WTC11 (cell line): ENCODE measurements around the gene GFRA1.

Experiments
- ATF3 ChIP-seq: sonication (generic); formaldehyde crosslinking; conservative IDR thresholded peaks from 2 replicates; pipeline ENCODE4 v1.8.1; 2022; ENCODE audit warnings: mild to moderate bottlenecking, missing genetic modification reagents
- CTCF ChIP-seq: fragments of 200-600 bp; IDR thresholded peaks from 2 replicates; pipeline ENCODE4 v1.8.0; 2022; ENCODE audit warnings: antibody characterized with exemption

- no peak for TF ChIP-seq CTCF
- no peak for TF ChIP-seq ATF3
Observed at GRCh38 chr10:116160271-116160670, 112.7 kb downstream of the GFRA1 start.
